Subcutaneous abdominal adipose tissue (tissue), 5 donors: Measurements from ENCODE around the gene RPL27A.

ENCODE experiments used
- H3K27ac ChIP-seq: one replicate; pipeline ENCODE4 v1.7.0; 2013; ENCODE audit warnings: low read depth, mild to moderate bottlenecking, inconsistent platforms, low read length, moderate library complexity
- H3K27me3 ChIP-seq, 5 donors: one replicate each; pipeline ENCODE4 v1.7.0; 2013; ENCODE audit warnings: low read length in 5 of 5, inconsistent platforms in 1 of 5; ENCODE audit not compliant: control insufficient read depth in 5 of 5, insufficient read depth in 4 of 5
- H3K36me3 ChIP-seq, 5 donors: one replicate each; pipeline ENCODE4 v1.7.0; 2013; ENCODE audit warnings: low read length in 5 of 5; ENCODE audit not compliant: control insufficient read depth in 5 of 5, insufficient read depth in 5 of 5
- H3K4me1 ChIP-seq, 5 donors: one replicate each; pipeline ENCODE4 v1.7.0; 2013; ENCODE audit warnings: low read length in 5 of 5, mild to moderate bottlenecking in 3 of 5, moderate library complexity in 1 of 5; ENCODE audit not compliant: control insufficient read depth in 5 of 5, insufficient read depth in 5 of 5
- H3K4me3 ChIP-seq, 5 donors: one replicate each; pipeline ENCODE4 v1.7.0; 2013; ENCODE audit warnings: low read length in 5 of 5, low read depth in 1 of 5
- H3K9ac ChIP-seq, 5 donors: one replicate each; pipeline ENCODE4 v1.7.0; 2013; ENCODE audit warnings: low read length in 5 of 5, mild to moderate bottlenecking in 4 of 5, moderate library complexity in 3 of 5
- H3K9me3 ChIP-seq, 5 donors: one replicate each; pipeline ENCODE4 v1.7.0; 2013; ENCODE audit warnings: low read length in 5 of 5; ENCODE audit not compliant: control insufficient read depth in 5 of 5
- donor health status: healthy.
- donor health status: healthy.
- donor health status: healthy.
- donor health status: healthy.
- donor health status: healthy.

Gene RPL27A

GRCh38 chr11:8682303-8683114 is at the start of gene RPL27A, which contains the start of gene TRIM66:
RPL27A (plus strand) TSS chr11:8682792; CDS start chr11:8682814, 22 bp downstream.
TRIM66 (minus strand) TSS chr11:8682665; CDS start chr11:8672274, 10,391 bp downstream.
- Histone ChIP-seq H3K9ac (peak within 1 kb of the TSS; percentile 96 to 100 (median 99)), H3K27ac (peak within 1 kb of the TSS; percentile 96), H3K4me1 (peaks cover 8 to 30% (median 25%) of the 10 kb centered on the region in 5 donors), H3K9me3 (no peaks in the 10 kb centered on the region), H3K36me3 (peaks cover 19 to 45% (median 34%) of the 10 kb centered on the region in 5 donors), H3K4me3 (peak within 1 kb of the TSS; percentile 91 to 96 (median 95)), H3K27me3 (no peaks in the 10 kb centered on the region)

- Histone ChIP-seq H3K27me3 (no peaks in the 10 kb centered on the region), H3K4me3 (no peak overlapping the region), H3K9me3 (peaks cover 0 to 5% (median 0%) of the 10 kb centered on the region in 5 donors), H3K36me3 (peaks cover 16 to 61% (median 47%) of the 10 kb centered on the region in 5 donors), H3K4me1 (peaks cover 0 to 7% (median 0%) of the 10 kb centered on the region in 5 donors), H3K27ac (no peak overlapping the region), H3K9ac (no peak overlapping the region)
Measured at GRCh38 chr11:8634498-8634897, 48.1 kb upstream of the RPL27A start.

- Histone ChIP-seq H3K4me1 (peaks cover 0 to 5% (median 0%) of the 10 kb centered on the region in 5 donors), H3K36me3 (peaks cover 16 to 71% (median 58%) of the 10 kb centered on the region in 5 donors), H3K9ac (no peak overlapping the region), H3K27ac (no peak overlapping the region), H3K9me3 (peaks cover 0 to 5% (median 0%) of the 10 kb centered on the region in 5 donors), H3K27me3 (no peaks in the 10 kb centered on the region), H3K4me3 (no peak overlapping the region)
Measured at GRCh38 chr11:8636127-8636526, 46.5 kb upstream of the RPL27A start.

- Histone ChIP-seq H3K27me3 (no peaks in the 10 kb centered on the region), H3K9me3 (peaks cover 0 to 5% (median 0%) of the 10 kb centered on the region in 5 donors), H3K4me3 (no peak overlapping the region), H3K9ac (no peak overlapping the region), H3K36me3 (peaks cover 16 to 88% (median 71%) of the 10 kb centered on the region in 5 donors), H3K4me1 (no peaks in the 10 kb centered on the region), H3K27ac (no peak overlapping the region)
Measured at GRCh38 chr11:8638300-8638699, 44.3 kb upstream of the RPL27A start.

- Histone ChIP-seq H3K27me3 (no peaks in the 10 kb centered on the region), H3K9ac (no peak overlapping the region), H3K4me1 (no peaks in the 10 kb centered on the region), H3K9me3 (peaks cover 0 to 5% (median 0%) of the 10 kb centered on the region in 5 donors), H3K4me3 (no peak overlapping the region), H3K36me3 (peaks cover 22 to 87% (median 60%) of the 10 kb centered on the region in 5 donors), H3K27ac (no peak overlapping the region)
Measured at GRCh38 chr11:8639655-8640054, 42.9 kb upstream of the RPL27A start.

- H3K4me1 ChIP-seq, result no peaks in the 10 kb centered on the region
- no peak overlapping the region for H3K27ac ChIP-seq
- H3K36me3 ChIP-seq, result peaks cover 29 to 87% (median 62%) of the 10 kb centered on the region in 5 donors
- H3K27me3 ChIP-seq, result no peaks in the 10 kb centered on the region
- H3K9me3 ChIP-seq, result peaks cover 0 to 5% (median 0%) of the 10 kb centered on the region in 5 donors
- no peak overlapping the region for H3K9ac ChIP-seq
- H3K4me3 ChIP-seq, result no peak overlapping the region
Measured at GRCh38 chr11:8640267-8640906, 42.2 kb upstream of the RPL27A start.

- Histone ChIP-seq H3K27me3 (no peaks in the 10 kb centered on the region), H3K36me3 (peaks cover 37 to 87% (median 64%) of the 10 kb centered on the region in 5 donors), H3K9ac (no peak overlapping the region), H3K4me1 (no peaks in the 10 kb centered on the region), H3K27ac (no peak overlapping the region), H3K9me3 (peaks cover 0 to 5% (median 0%) of the 10 kb centered on the region in 5 donors), H3K4me3 (no peak overlapping the region)
Measured at GRCh38 chr11:8641332-8641731, 41.3 kb upstream of the RPL27A start.

- H3K27ac ChIP-seq, result no peak overlapping the region
- H3K9me3 ChIP-seq, result no peaks in the 10 kb centered on the region
- H3K27me3 ChIP-seq, result no peaks in the 10 kb centered on the region
- H3K9ac ChIP-seq, result no peak overlapping the region
- H3K4me1 ChIP-seq, result no peaks in the 10 kb centered on the region
- H3K4me3 ChIP-seq, result no peak overlapping the region
- H3K36me3 ChIP-seq, result peaks cover 38 to 90% (median 68%) of the 10 kb centered on the region in 5 donors
Measured at GRCh38 chr11:8642196-8642841, 40.3 kb upstream of the RPL27A start.

- Histone ChIP-seq H3K27ac (no peak overlapping the region), H3K9me3 (no peaks in the 10 kb centered on the region), H3K36me3 (peaks cover 31 to 69% (median 55%) of the 10 kb centered on the region in 5 donors), H3K4me3 (no peak overlapping the region), H3K9ac (no peak overlapping the region), H3K4me1 (no peaks in the 10 kb centered on the region), H3K27me3 (no peaks in the 10 kb centered on the region)
Measured at GRCh38 chr11:8646873-8647272, 35.7 kb upstream of the RPL27A start.
